Measurements from ENCODE around the gene CLASP2.
"Not testable (repeated sequence)": the region's sequence is repeated elsewhere in the genome, so short reads cannot be mapped to it uniquely, and the experiment has no call there.

Gene CLASP2

GRCh38 chr3:33538678-33539339, 179.2 kb downstream of the CLASP2 start:
- DNase-seq: no peak

GRCh38 chr3:33537133-33537532, 180.9 kb downstream of the CLASP2 start:
- no peak for DNase-seq

- DNase-seq: no peak
Observed at GRCh38 chr3:33526787-33527186, 191.3 kb downstream of the CLASP2 start.

- no peak for DNase-seq
Observed at GRCh38 chr3:33525232-33525631, 192.8 kb downstream of the CLASP2 start.

GRCh38 chr3:33523093-33523667, 194.9 kb downstream of the CLASP2 start:
- no peak for DNase-seq

- DNase-seq: no peak
Observed at GRCh38 chr3:33521736-33522135, 196.3 kb downstream of the CLASP2 start.

- no peak for DNase-seq
Observed at GRCh38 chr3:33513262-33513863, 204.7 kb downstream of the CLASP2 start.

- DNase-seq: no peak
Observed at GRCh38 chr3:33505027-33505426, 213.0 kb downstream of the CLASP2 start.

- DNase-seq: no peak
Observed at GRCh38 chr3:33496449-33496848, 221.6 kb downstream of the CLASP2 start.

GRCh38 chr3:33491721-33492120, 226.3 kb downstream of the CLASP2 start:
- no peak for DNase-seq

- DNase-seq: no peak
Observed at GRCh38 chr3:33490641-33491241, 227.3 kb downstream of the CLASP2 start.

- no peak for DNase-seq
Observed at GRCh38 chr3:33488683-33489082, 229.4 kb downstream of the CLASP2 start.

- DNase-seq: no peak
Observed at GRCh38 chr3:33488246-33488645, 229.8 kb downstream of the CLASP2 start.

- DNase-seq: no peak
Observed at GRCh38 chr3:33482111-33482521, 235.9 kb downstream of the CLASP2 start.

GRCh38 chr3:33474896-33475295, 243.2 kb downstream of the CLASP2 start:
- no peak for DNase-seq

GRCh38 chr3:33473813-33474212, 244.2 kb downstream of the CLASP2 start:
- no peak for DNase-seq

GRCh38 chr3:33467786-33468185, 250.3 kb downstream of the CLASP2 start:
- DNase-seq: no peak

- no peak for DNase-seq
Observed at GRCh38 chr3:33461097-33461496, 257.0 kb downstream of the CLASP2 start.

GRCh38 chr3:33459577-33459976, 258.5 kb downstream of the CLASP2 start:
- not testable (repeated sequence) for DNase-seq

GRCh38 chr3:33458446-33458845, 259.6 kb downstream of the CLASP2 start:
- no peak for DNase-seq

GRCh38 chr3:33456756-33457155, 261.3 kb downstream of the CLASP2 start:
- DNase-seq: no peak

GRCh38 chr3:33453331-33453761, 264.7 kb downstream of the CLASP2 start:
- no peak for DNase-seq

- not testable (repeated sequence) for DNase-seq
Observed at GRCh38 chr3:33451994-33452393, 266.1 kb downstream of the CLASP2 start.

GRCh38 chr3:33447958-33448357, 270.1 kb downstream of the CLASP2 start:
- no peak for DNase-seq

Data from cerebellar nuclear complex (tissue), 1 donor.